Left lung (tissue), 10 donors: Measurements from ENCODE around the gene SYTL3. TPM values are rescaled to one million over a fixed set of nuclear protein-coding genes. Genes with fewer than 3 reads are reported as not detected.

ENCODE experiments used
- ATAC-seq: fragments of 200-7000 bp; cut with Tn5 transposase; one replicate; pipeline ENCODE4 v1.9.1; 2020; ENCODE audit warnings: moderate library complexity
- DNase-seq, 4 donors: peaks; one replicate each; pipeline ENCODE4 v3.0.0-alpha.2; 2013 to 2020
- H3K27ac ChIP-seq, 2 donors: fragments of 200-600 bp; sonication (generic) in 1 of 2; one replicate each; pipeline versions ENCODE4 v1.5.0 to v1.8.0; 2020 to 2021
- H3K27me3 ChIP-seq, 2 donors: fragments of 200-600 bp; sonication (generic) in 1 of 2; one replicate each; pipeline versions ENCODE4 v1.5.0 to v1.8.0; 2020 to 2021
- H3K36me3 ChIP-seq, 2 donors: fragments of 200-600 bp; sonication (generic) in 1 of 2; one replicate each; pipeline versions ENCODE4 v1.5.0 to v1.8.0; 2020 to 2021
- H3K4me1 ChIP-seq, 2 donors: fragments of 200-600 bp; one replicate each; pipeline ENCODE4 v1.8.0; 2021
- H3K4me3 ChIP-seq, 2 donors: fragments of 200-600 bp; sonication (generic) in 1 of 2; one replicate each; pipeline versions ENCODE4 v1.5.0 to v1.8.0; 2020 to 2021; ENCODE audit warnings: mild to moderate bottlenecking in 1 of 2
- H3K9me3 ChIP-seq, 2 donors: fragments of 200-600 bp; sonication (generic) in 1 of 2; one replicate each; pipeline versions ENCODE4 v1.5.0 to v1.8.0; 2020 to 2021
- intact Hi-C, 2 donors: fragments of 100-400 bp; cut with DNase I; formaldehyde crosslinking; loops; one replicate each; pipeline versions ENCODE4 v1.11.2 to v1.14.2; 2022
- polyA plus RNA-seq, 6 donors: library from polyadenylated mRNA; unstranded; fragments of 120-200 nt; gene quantifications; one replicate each; pipeline ENCODE4 v1.2.1, GENCODE V29; 2013; ENCODE audit not compliant: insufficient read length in 6 of 6
- total RNA-seq, 2 donors: library from RNA; stranded (reverse); fragmentation: NEBNext Ultra II Directional; extraction: Animal tissue kit (Norgen Biotek cat#: 25700); gene quantifications; one replicate each; pipeline ENCODE4 v1.2.1, GENCODE V29; 2021
- TF ChIP-seq, protein P1 (sequence below), 2 donors: fragments of 200-600 bp; sonication (generic) in 1 of 2; IDR thresholded peaks; one replicate each; pipeline versions ENCODE4 v1.5.0 to v1.8.0; 2021; ENCODE audit warnings: antibody characterized with exemption in 2 of 2
- donor health status: DM: no; HTN: yes; CAD: no.
- donor health status: DM: no; HTN: no; CAD: no.

The SYTL3 gene
- total and polyA plus RNA-seq, 8 donors, result 6.5 to 10.3 (median 8.3) TPM

DNA sequence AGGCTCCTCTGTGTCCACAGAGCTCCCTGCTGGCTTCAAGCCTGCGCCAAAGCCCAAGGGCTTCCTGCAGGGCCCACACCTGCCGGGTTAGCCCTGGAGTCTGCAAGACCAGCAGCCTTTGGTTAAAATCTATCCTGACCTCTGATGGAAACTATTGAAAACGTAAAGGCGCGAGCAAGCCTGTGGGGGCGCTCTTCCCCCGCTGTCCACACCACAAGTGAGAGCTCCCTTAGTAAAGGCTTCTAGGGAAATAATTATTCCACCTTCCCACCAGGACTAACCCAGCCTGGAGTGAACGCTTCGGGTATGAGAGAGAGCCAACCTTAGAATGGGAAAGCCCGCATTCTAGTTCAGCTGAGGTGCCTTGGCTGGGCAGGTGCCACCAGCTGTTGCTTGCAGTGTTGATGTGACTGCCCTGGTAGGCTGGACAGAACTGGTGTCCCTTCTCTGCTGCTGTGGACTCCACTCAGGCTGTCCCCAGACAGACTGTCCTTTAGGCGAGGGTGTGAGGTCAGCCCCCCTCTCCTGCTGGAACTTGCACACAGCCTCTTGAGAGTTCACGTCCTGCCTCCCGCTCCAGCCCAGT is 68.7 kb downstream of the SYTL3 start:
- ATAC-seq, result no peak
- TF ChIP-seq, protein P1, sequence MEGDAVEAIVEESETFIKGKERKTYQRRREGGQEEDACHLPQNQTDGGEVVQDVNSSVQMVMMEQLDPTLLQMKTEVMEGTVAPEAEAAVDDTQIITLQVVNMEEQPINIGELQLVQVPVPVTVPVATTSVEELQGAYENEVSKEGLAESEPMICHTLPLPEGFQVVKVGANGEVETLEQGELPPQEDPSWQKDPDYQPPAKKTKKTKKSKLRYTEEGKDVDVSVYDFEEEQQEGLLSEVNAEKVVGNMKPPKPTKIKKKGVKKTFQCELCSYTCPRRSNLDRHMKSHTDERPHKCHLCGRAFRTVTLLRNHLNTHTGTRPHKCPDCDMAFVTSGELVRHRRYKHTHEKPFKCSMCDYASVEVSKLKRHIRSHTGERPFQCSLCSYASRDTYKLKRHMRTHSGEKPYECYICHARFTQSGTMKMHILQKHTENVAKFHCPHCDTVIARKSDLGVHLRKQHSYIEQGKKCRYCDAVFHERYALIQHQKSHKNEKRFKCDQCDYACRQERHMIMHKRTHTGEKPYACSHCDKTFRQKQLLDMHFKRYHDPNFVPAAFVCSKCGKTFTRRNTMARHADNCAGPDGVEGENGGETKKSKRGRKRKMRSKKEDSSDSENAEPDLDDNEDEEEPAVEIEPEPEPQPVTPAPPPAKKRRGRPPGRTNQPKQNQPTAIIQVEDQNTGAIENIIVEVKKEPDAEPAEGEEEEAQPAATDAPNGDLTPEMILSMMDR (IDR thresholded peaks at IDR 0.05), result peak in 1 of 2 donors; percentile 23
- no peak overlapping the region for H3K4me3 ChIP-seq
- DNase-seq, result no peak
- H3K27me3 ChIP-seq, result no peaks in the 10 kb centered on the region
- peaks cover 0 to 4% of the 10 kb centered on the region in 2 donors for H3K36me3 ChIP-seq
- H3K9me3 ChIP-seq, result no peaks in the 10 kb centered on the region
- no peak overlapping the region for H3K27ac ChIP-seq
- peaks cover 0 to 58% of the 10 kb centered on the region in 2 donors for H3K4me1 ChIP-seq
- intact Hi-C loops, result no loop called here

- TF ChIP-seq, protein P1 (IDR thresholded peaks at IDR 0.05), result no peak
- H3K4me1 ChIP-seq, result peaks cover 0 to 32% of the 10 kb centered on the region in 2 donors
- H3K27me3 ChIP-seq, result no peaks in the 10 kb centered on the region
- peaks cover 0 to 14% of the 10 kb centered on the region in 2 donors for H3K36me3 ChIP-seq
- H3K9me3 ChIP-seq, result no peaks in the 10 kb centered on the region
- H3K27ac ChIP-seq, result no peak overlapping the region
- ATAC-seq, result no peak
- intact Hi-C loops, result no loop called here
- DNase-seq, result no peak
- no peak overlapping the region for H3K4me3 ChIP-seq
Measured at GRCh38 chr6:158722176-158722729, 72.4 kb downstream of the SYTL3 start.

GRCh38 chr6:158725704-158726103 is 75.8 kb downstream of the SYTL3 start:
- H3K27ac ChIP-seq, result no peak overlapping the region
- H3K4me3 ChIP-seq, result no peak overlapping the region
- H3K27me3 ChIP-seq, result no peaks in the 10 kb centered on the region
- H3K36me3 ChIP-seq, result peaks cover 0 to 23% of the 10 kb centered on the region in 2 donors
- peaks cover 0 to 14% of the 10 kb centered on the region in 2 donors for H3K4me1 ChIP-seq
- ATAC-seq, result no peak
- intact Hi-C loops, result no loop called here
- no peak for DNase-seq
- TF ChIP-seq, protein P1 (IDR thresholded peaks at IDR 0.05), result no peak
- H3K9me3 ChIP-seq, result peaks cover 0 to 7% of the 10 kb centered on the region in 2 donors

GRCh38 chr6:158729906-158730540 is 80.2 kb downstream of the SYTL3 start:
- H3K27ac ChIP-seq, result no peak overlapping the region
- ATAC-seq, result no peak
- intact Hi-C loops, result no loop called here

GRCh38 chr6:158730541-158730907 is 80.7 kb downstream of the SYTL3 start:
- Histone ChIP-seq H3K27me3 (no peaks in the 10 kb centered on the region), H3K4me1 (no peaks in the 10 kb centered on the region), H3K27ac (no peak overlapping the region), H3K4me3 (no peak overlapping the region), H3K36me3 (peaks cover 0 to 27% of the 10 kb centered on the region in 2 donors), H3K9me3 (peaks cover 0 to 19% of the 10 kb centered on the region in 2 donors)
- DNase-seq, result no peak
- ATAC-seq, result no peak
- intact Hi-C loops, result no loop called here
- TF ChIP-seq, protein P1 (IDR thresholded peaks at IDR 0.05), result no peak

More at GRCh38 chr6:158729906-158730540, 80.2 kb downstream of the SYTL3 start:
- TF ChIP-seq, protein P1 (IDR thresholded peaks at IDR 0.05), result no peak
- Histone ChIP-seq H3K36me3 (peaks cover 0 to 29% of the 10 kb centered on the region in 2 donors), H3K4me1 (no peaks in the 10 kb centered on the region), H3K9me3 (peaks cover 0 to 19% of the 10 kb centered on the region in 2 donors), H3K27me3 (no peaks in the 10 kb centered on the region), H3K4me3 (no peak overlapping the region)
- no peak for DNase-seq
